Activated CD4-positive, CD25-positive, alpha-beta regulatory T cell treated with anti-CD3 and anti-CD28 coated beads, Interleukin-2, amount 50 U/mL, for 72 hours (primary cell): Measurements from ENCODE around the gene PTPRJ.
"Not testable (repeated sequence)": the region's sequence is repeated elsewhere in the genome, so short reads cannot be mapped to it uniquely, and the experiment has no call there.

ENCODE experiments used
- DNase-seq: peaks from one replicate; pipeline ENCODE4 v3.0.0; 2021

The PTPRJ gene

DNA sequence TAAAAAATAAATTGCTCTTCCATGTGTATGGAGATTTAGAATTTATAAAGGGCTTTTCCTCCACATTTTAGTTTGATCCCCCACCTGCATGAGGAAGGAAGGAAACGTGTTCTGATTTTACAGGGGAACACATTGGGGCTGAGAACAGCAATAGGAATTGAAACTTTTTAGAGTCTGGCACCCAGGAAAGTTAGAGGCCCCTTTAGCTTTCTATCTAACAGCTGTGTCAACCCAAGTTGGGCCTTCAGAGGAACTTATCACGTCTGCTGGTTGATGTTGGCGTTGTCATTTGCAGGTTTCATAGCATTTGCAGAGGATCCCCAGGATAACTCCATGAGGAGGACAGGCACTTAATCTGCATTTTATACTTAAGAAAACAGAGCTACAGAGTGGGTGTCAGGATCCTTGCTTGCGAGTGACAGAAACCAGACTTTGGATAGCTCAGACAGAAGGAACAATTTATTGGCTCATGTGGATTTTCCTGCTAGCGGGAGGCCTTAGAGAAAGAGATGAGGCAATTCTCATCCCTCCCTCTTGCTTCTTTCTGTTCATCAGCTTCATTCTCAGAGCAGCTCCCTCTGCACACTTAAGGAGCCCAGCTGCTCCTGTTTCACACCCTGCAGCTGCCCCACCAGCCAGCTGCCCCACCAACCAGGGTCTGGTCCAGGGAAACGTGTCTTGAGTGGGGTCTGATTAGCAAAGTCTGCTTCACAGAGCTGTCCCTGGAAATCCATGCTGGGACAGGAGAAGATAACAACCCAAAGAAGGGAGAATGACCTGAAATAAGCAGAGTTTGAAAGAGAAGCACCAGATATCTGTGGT is 143.8 kb downstream of the PTPRJ start:
- no peak for DNase-seq

DNA sequence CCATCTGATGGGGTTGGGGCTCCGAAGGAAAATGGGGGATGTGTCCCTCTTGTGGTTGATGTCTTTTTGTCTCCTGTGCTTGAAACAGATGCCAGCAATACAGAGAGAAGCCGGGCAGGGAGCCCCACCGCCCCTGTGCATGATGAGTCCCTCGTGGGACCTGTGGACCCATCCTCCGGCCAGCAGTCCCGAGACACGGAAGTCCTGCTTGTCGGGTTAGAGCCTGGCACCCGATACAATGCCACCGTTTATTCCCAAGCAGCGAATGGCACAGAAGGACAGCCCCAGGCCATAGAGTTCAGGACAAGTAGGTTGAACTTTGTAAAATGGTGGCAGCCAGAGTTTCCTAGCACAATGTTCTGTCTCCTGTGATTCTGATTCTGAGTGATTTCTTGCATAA is 144.5 kb downstream of the PTPRJ start:
- no peak for DNase-seq

DNA sequence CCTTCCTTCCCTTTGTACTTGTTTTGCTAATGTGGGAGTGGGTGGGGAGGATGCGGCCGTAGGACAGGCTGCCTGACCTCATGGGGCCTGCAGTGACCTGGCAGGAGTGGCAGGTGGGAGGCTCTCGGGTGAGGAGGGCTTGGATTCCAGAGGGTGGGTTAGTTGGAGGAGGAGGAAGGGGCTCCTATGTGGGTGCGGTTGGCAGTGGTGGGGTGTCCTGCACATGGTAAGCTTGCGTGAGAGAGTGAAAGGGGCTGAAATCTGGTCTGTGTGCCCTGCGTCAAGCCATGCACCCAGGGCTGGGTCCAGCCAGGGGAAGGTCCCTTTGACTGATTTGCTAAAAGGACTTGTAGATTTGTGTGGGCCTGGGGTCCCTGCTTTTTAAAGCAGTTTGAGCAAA is 145.5 kb downstream of the PTPRJ start:
- DNase-seq, result no peak

DNA sequence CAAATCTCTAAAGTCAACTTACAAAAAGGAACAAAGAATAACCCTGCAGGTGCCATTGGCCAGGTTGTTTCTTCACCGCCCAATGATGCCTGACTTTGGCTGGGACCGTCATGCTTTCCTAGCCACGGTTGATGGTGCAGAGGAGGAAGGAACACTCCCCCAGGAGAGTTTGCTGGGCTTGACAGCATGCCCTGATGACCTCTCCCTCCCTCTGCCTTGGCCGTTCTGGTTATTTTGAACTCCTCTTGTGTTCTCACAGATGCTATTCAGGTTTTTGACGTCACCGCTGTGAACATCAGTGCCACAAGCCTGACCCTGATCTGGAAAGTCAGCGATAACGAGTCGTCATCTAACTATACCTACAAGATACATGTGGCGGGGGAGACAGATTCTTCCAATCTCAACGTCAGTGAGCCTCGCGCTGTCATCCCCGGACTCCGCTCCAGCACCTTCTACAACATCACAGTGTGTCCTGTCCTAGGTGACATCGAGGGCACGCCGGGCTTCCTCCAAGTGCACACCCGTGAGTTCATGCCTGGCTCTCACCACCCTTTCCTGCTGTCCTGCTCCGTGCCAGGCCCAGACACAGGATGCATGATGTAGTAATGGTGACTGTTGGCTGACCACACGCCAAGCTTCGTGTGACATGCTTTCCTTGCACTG is 147.3 kb downstream of the PTPRJ start:
- DNase-seq, result no peak

- DNase-seq, result no peak
Measured at GRCh38 chr11:48129697-48130395, 149.5 kb downstream of the PTPRJ start.

DNA sequence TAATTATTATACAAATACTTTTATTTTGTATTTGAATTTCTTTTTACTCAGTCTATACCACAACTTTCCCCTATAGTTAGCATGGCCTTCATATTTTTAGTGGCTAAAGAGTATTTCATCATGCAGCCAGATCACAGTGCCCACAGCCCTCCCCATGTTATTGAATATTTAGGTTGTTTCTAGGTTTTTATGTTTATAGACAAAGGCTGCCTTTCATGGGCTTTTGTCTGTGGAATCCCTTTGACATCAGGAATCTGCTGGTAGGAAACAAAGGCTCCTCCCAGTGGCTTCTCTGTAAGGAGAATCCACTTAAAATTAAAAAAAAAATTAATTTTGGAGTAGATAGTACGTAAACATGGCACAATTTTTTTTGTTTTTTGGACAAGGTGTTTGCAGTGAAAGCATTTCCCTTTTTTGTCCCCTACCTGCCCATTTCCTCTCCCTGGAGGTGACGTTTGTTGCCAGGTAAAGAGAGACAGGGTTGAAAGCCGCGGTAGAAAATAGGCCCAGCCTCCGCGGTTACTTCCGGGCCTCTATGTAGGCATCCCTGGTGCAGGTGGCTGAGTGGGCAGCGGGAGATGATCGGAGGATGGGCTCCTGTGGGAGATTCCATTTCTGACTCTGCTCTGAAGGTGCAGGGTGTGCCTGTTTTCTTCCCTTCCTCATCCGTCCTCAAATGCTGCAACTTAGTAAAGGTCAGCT is 154.0 kb downstream of the PTPRJ start:
- no peak for DNase-seq

DNA sequence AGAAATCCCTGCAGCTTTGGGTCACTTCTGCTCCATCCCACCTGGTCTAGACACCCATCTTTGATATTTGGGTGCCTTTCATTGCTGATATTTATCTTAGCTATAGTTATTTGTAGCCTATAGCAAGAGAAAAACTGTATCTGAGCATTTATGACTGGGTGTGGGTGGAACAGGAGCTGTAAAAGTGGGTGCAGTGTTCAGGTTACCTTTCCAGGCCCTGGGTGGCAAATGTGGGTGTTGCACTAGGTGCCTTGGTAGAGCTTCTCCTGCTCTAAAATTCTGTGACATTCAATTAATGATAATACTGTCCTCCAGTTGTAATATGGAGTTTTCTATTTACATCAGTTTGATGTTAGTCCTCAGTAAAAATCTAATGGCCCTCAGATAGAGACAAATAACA is 157.9 kb downstream of the PTPRJ start:
- DNase-seq, result no peak

DNA sequence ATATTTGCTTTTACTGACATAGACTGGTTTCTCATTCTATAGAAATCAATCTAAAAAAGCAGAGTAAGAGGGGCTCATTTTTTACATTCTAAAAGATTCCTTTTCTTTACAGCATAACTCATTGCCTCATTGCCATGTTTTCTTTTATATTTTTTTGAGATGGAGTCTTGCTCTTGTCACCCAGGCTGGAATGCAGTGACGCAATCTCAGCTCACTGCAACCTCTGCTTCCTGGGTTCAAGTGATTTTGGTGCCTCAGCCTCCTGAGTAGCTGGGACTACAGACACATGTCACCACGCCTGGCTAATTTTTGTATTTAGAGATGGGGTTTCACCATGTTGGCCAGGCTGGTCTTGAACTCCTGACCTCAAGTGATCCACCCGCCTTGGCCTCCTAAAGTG is 159.5 kb downstream of the PTPRJ start:
- not testable (repeated sequence) for DNase-seq

DNA sequence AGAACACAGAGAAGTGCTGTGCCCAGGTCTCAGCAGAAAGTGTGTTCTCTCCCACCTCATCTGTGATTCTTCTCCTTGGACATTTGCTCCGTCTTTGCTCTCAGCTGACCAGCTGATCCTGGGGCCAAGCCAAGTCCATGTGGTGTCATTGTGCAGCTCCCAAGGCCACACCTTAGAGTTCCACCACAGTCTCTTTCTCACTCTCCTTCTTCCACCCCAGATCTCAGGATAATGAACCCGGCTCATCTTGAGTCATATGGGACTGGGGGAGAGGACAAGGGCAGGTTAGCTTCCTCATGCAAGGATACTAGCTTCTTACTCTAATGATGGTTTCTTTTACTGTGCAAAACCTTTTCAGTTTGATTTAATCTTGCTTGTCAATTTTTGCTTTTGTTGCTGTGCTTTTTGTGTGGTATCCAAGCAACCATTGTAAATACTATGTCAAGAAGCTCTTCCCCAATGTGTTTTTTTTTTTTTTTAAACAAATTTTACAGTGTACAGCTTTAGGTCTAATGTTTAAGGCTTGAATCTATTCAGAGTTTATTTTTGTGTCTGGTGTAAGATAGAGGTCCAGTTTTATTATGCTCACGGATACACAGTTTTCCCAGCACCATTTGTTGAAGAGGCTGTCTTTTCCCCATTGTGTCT is 161.2 kb downstream of the PTPRJ start:
- DNase-seq, result no peak

GRCh38 chr11:48142889-48143288 is 162.5 kb downstream of the PTPRJ start:
- no peak for DNase-seq

DNA sequence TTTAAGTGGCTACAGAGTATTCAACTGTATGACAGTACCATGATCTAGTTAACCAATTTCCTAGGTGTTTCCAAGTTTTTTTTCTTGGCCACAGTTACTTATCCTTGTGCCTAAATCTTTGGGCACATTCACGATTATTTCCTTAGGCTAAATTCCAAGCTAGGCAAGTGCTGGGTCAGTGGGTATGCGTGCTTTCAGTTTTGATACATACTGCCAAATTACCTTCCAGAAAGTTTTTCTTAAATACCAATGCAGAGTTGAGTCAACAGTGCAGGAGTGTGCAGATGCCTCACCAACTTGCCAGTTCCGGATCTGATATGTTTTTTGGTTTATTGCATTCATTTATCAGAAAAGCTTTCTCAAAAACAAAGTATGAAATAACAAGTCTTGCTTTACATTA is 168.4 kb downstream of the PTPRJ start:
- DNase-seq, result no peak

DNA sequence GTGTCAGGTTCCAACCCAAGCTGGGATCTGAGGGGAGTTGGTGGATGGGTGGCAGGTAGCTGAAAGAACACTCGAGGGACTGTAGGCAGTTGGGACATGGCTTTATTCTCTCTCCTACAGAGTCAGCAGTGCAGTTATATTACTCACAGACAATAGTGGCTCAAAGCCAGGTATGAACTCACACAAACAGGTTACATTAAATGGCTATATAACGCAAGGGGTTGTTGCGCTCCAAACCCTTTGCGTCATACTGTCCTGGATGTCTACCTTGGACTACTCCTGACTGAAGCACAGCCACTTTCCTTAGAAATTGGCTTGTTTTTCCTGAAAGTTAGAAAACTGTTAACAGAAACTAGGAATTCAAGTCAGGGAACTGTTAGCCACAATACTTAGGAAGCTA is 169.9 kb downstream of the PTPRJ start:
- no peak for DNase-seq

DNA sequence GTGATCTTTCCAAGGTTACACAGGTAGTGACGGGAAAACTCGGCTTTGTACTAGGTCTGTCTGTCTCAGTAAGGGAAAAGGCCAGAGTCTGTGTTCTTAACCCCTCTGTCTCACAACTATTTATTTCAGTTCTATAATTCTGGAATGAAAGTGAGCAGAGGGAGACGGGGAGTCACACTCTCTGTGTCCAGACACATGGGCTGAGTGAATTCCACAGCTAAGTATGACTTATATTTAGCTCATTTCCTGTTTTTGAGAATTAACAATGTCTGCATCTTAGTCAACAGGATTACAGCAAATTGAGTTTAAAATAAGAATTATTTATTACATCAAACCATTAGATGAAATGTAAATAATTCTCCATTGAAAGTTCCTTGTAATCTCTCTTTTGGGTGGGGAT is 173.8 kb downstream of the PTPRJ start:
- DNase-seq, result no peak

DNA sequence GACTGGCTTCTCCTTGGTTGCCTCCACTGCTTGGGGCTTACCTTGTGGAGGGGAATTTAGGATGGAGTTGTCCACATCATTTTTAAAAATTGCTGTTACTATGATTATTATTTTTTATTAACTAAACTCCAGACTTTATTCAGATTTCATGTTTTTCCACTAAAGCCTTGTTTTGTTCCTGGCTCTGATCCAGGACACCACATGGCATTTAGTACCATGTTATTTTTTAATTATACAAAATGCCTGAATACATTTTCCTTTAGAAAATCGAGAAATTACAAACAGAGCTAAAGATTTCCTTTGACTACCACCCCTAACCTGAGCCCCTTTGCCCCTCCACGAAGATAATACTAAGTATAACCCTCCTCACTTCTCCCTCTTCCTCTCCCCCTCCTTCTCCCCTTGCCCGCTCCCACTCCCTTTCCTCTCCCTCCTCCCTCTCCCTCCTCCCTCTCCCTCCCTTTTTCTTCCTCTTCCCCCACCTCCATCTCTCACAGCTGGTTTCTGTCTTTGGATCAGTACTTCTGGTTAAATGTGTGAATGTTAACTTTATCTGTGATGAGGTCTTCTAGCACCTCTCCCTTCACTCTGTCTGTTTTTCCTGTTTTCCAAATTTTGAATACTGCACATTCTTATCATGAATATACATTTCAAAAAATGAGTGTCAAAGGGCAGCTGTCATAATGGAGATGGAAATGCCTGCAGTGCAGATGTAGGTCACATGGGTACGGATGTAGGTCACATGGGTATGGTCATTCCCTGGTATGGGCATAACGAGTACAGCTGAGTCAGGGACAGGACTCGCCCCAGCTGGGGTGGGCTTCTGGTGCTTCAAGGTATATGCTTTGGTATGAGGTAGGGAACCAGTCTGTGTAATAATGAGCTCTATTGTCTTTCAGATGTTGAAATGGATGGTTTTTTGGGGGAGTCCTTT is 181.9 kb downstream of the PTPRJ start:
- DNase-seq, result no peak

DNA sequence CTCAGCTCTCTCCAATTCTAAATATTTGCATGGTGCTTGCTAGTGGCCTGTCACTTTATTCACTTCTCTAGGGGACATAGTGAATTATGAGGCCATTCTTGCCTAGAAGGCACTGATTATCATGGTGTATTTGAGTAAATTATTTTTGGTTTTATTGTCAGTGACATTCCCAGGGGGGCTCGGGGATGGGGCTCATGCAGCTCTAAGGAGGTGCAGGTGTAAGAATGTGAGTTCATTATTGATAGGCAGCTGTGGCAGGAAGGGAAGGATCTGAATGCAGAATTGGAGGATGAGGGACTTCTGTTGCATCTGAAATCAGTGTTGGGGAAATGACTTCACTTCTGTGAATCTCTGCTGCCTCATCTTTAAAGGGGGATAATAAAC is 182.5 kb downstream of the PTPRJ start:
- DNase-seq, result no peak

- DNase-seq, result no peak
Measured at GRCh38 chr11:48163360-48164100, 183.2 kb downstream of the PTPRJ start.

GRCh38 chr11:48164836-48165235 is 184.5 kb downstream of the PTPRJ start:
- DNase-seq, result no peak

DNA sequence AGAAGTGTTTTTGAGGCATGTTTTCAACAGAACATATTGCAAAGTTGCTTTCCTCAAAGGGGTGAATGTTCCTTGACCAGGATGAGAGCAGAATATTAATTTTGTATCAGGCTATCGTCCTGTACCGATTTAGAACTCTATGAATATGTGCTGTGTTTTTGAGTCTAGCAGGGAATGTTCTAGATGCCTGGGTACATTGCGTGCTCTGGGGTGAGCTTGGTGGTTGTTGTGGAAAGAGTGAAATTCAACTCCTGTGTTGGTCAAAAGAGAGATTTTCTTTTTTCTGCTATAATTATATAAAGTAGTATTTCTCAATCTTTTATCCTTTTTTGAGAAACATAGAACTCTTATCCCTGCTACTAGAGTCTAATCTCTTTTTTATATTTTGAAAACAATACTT is 185.1 kb downstream of the PTPRJ start:
- DNase-seq, result no peak

GRCh38 chr11:48167380-48167779 is 187.0 kb downstream of the PTPRJ start:
- DNase-seq, result no peak

GRCh38 chr11:48168815-48169214 is 188.5 kb downstream of the PTPRJ start:
- DNase-seq, result no peak

- no peak for DNase-seq
Measured at GRCh38 chr11:48169259-48169658, 188.9 kb downstream of the PTPRJ start.
